Spinal cord (tissue), 10 donors: ENCODE measurements around the gene LMAN1. TPM values are rescaled to one million over a fixed set of nuclear protein-coding genes. Genes with fewer than 3 reads are reported as not detected.

Source experiments
- DNase-seq, 6 donors: peaks; one replicate each; pipeline versions ENCODE4 v3.0.0 to v3.0.0-alpha.2; 2013 to 2015; ENCODE audit warnings: low spot score in 6 of 6, low read depth in 4 of 6
- H3K27ac ChIP-seq: one replicate; pipeline ENCODE4 v1.5.1; 2013; ENCODE audit warnings: low read depth, low read length, control low read depth
- H3K27me3 ChIP-seq: one replicate; pipeline ENCODE4 v1.6.1; 2013; ENCODE audit warnings: low read length; ENCODE audit not compliant: control insufficient read depth, insufficient read depth
- H3K36me3 ChIP-seq: one replicate; pipeline ENCODE4 v1.6.1; 2013; ENCODE audit warnings: low read length; ENCODE audit not compliant: control insufficient read depth, insufficient read depth
- H3K4me1 ChIP-seq: one replicate; pipeline ENCODE4 v1.6.1; 2013; ENCODE audit warnings: low read length; ENCODE audit not compliant: control insufficient read depth, insufficient read depth
- H3K4me3 ChIP-seq: one replicate; pipeline ENCODE4 v1.5.1; 2013; ENCODE audit warnings: low read depth, low read length, control low read depth
- H3K9me3 ChIP-seq: one replicate; pipeline ENCODE4 v1.6.1; 2013; ENCODE audit warnings: low read length; ENCODE audit not compliant: control insufficient read depth, insufficient read depth
- WGBS: methylation state at CpG from one replicate; pipeline ENCODE4 v1.1.5; 2013; ENCODE audit warnings: missing lambda C conversion rate; ENCODE audit not compliant: insufficient coverage; 5-methylcytosine and 5-hydroxymethylcytosine counted together
- polyA plus RNA-seq, 2 donors: library from polyadenylated mRNA; unstranded; fragments of 120-200 nt; gene quantifications; one replicate each; pipeline ENCODE4 v1.2.1, GENCODE V29; 2013; ENCODE audit not compliant: insufficient read length in 2 of 2
- total RNA-seq, 2 donors: library from RNA; depleted of rRNA in 1 of 2; stranded (reverse); fragments of 120-200 nt in 1 of 2; fragments of >200 nt in 1 of 2; gene quantifications; one replicate each; pipeline versions ENCODE4 v1.2.3 to v1.2.4, GENCODE V29; 2013 to 2014
- donor health status: healthy.

The LMAN1 gene
- total and polyA plus RNA-seq, 4 donors = 32.1 to 87.5 (median 49.7) TPM

GRCh38 chr18:59386909-59387686 is 28.0 kb upstream of the LMAN1 start:
- Histone ChIP-seq H3K4me3 (no peak overlapping the region), H3K36me3 (no peaks in the 10 kb centered on the region), H3K9me3 (no peaks in the 10 kb centered on the region), H3K27ac (no peak overlapping the region), H3K4me1 (no peaks in the 10 kb centered on the region), H3K27me3 (peaks cover 5% of the 10 kb centered on the region)
- 58% methylated on average over 2 of the region's 8 CpGs for WGBS
- DNase-seq = peak in 2 of 6 donors; percentile 55 to 69

GRCh38 chr18:59385191-59385590 is 26.1 kb upstream of the LMAN1 start:
- no peaks in the 10 kb centered on the region for H3K36me3 ChIP-seq
- H3K9me3 ChIP-seq = no peaks in the 10 kb centered on the region
- WGBS = 100% methylated on average over 3 of the region's 4 CpGs
- no peak for DNase-seq
- no peak overlapping the region for H3K4me3 ChIP-seq
- H3K4me1 ChIP-seq = no peaks in the 10 kb centered on the region
- peaks cover 5% of the 10 kb centered on the region for H3K27me3 ChIP-seq
- no peak overlapping the region for H3K27ac ChIP-seq

DNA sequence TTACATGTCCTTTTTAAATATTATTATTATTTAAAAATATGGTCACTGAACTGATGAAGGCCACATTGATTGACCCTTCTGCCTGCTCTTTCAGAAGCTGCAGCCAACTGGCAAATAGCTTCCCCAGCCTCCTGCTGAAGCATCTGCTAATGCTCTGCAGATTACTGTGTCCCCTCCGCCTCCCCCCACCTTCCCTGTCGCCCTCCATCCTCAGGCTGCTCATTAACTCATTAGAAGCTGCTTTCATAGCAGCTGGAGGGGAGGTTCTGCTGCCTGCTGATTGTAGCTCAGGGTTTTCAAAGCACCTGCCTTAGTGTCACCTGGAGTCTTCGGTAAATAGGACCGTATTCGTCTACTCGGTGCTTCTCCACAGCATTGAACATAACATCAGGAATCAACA is 24.8 kb upstream of the LMAN1 start:
- Histone ChIP-seq H3K9me3 (no peaks in the 10 kb centered on the region), H3K36me3 (no peaks in the 10 kb centered on the region), H3K27me3 (peaks cover 5% of the 10 kb centered on the region), H3K4me1 (no peaks in the 10 kb centered on the region), H3K27ac (no peak overlapping the region), H3K4me3 (no peak overlapping the region)
- DNase-seq = peak in 1 of 6 donors; percentile 63
- 36% methylated on average over 4 of the region's 6 CpGs for WGBS

DNA sequence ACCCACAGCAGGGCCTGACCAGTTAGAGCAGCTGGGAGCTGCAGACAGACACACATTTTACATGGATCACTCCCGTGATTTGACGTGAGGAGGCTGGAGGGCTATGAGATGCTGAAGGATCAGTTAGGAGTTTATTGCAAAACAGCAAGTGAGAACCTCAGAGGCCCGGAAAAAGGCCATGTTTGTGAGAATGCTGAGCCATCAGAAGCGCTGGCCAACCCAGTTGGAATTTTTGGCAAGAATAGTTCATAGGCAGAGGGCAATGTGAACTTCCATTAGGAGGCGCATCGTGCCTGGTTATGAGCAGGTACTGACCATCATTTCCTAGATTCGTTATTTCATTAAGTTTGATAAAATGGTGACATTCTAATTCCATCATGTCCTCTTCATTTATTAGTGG is 23.3 kb upstream of the LMAN1 start:
- H3K27ac ChIP-seq = no peak overlapping the region
- 83% methylated on average over 3 of the region's 7 CpGs for WGBS
- no peaks in the 10 kb centered on the region for H3K36me3 ChIP-seq
- H3K27me3 ChIP-seq = peaks cover 5% of the 10 kb centered on the region
- no peak overlapping the region for H3K4me3 ChIP-seq
- no peaks in the 10 kb centered on the region for H3K9me3 ChIP-seq
- no peak for DNase-seq
- H3K4me1 ChIP-seq = no peaks in the 10 kb centered on the region

GRCh38 chr18:59381949-59382348 is 22.9 kb upstream of the LMAN1 start:
- no peak overlapping the region for H3K4me3 ChIP-seq
- DNase-seq = no peak
- H3K27me3 ChIP-seq = peaks cover 5% of the 10 kb centered on the region
- no peaks in the 10 kb centered on the region for H3K36me3 ChIP-seq
- H3K27ac ChIP-seq = no peak overlapping the region
- no peaks in the 10 kb centered on the region for H3K4me1 ChIP-seq
- 88% methylated on average over 5 of the region's 6 CpGs for WGBS
- no peaks in the 10 kb centered on the region for H3K9me3 ChIP-seq

GRCh38 chr18:59380706-59381105 is 21.6 kb upstream of the LMAN1 start:
- DNase-seq = no peak
- 73% methylated on average over 2 of the region's 5 CpGs for WGBS
- H3K4me3 ChIP-seq = no peak overlapping the region

DNA sequence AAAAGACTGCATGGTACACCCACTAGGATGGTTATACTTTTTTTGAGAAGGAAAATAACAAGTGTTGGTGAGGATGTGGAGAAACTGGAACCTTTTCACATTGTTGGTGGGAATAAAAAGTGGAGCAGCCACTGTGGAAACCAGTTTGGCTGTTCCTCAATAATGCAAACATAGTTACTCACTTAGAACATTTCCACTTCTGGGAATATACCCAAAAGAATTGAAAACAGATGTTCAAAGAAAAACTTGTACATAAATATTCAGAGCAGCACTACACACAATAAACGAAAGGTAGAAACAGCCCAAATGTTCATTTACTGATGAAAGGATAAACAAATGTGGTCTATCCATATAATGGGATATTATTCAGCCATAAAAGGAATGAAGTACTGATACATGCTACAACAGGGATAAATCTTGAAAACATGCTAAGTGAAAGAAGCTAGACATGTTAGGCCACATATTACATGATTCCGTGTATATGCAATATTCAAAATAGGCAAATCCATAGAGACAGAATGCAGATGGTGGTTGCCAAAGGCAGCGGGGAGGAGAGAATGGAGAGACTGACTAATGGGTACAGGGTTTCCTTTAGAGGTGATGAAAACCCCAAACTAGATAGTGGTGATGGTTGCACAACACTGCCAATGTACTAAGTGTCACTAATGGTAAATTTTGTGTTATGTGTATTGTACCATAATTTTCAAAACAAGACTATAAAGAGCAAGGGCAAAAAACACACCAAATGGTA is 20.9 kb upstream of the LMAN1 start:
- Histone ChIP-seq H3K4me1 (no peaks in the 10 kb centered on the region), H3K9me3 (no peaks in the 10 kb centered on the region), H3K27me3 (peaks cover 5% of the 10 kb centered on the region), H3K36me3 (no peaks in the 10 kb centered on the region), H3K27ac (no peak overlapping the region), H3K4me3 (no peak overlapping the region)
- DNase-seq = no peak
- 100% methylated on average over 1 of the region's 3 CpGs for WGBS

More at GRCh38 chr18:59380706-59381105, 21.6 kb upstream of the LMAN1 start:
- Histone ChIP-seq H3K36me3 (no peaks in the 10 kb centered on the region), H3K27me3 (peaks cover 5% of the 10 kb centered on the region), H3K4me1 (no peaks in the 10 kb centered on the region), H3K27ac (no peak overlapping the region), H3K9me3 (no peaks in the 10 kb centered on the region)

DNA sequence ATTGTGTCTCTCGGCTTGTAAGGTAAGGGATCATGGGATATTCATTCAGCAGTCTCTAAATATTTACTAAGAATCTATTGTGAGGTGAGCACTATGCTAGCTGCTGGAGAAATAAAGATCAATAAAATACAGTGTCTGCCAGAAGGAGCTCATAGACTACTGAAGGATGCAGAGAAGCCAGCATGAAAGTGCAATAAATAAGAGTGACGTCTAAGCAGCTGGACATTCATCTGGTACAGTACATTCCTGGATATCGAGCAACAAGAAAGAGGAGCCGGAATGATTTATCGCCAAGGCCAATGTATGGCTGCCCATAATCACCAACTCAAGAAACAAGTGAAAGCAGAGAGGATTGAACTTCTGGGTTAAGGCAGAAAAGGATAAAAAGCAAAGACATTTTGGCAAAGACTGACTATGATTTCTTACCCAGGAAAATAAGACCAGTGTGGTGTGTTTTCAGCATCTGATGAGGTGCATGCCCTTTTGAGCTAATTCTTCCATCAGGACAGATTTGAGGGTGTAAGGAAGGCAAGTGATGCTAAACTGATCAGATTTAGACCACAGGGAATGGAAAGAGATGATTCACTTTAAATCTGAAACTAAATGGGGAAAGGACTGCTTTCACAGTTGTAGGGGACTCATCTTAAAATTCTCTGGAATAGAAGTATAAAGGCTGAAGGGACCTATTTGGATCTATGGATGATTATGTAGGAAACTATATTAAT is 18.7 kb upstream of the LMAN1 start:
- peak in 1 of 6 donors; percentile 32 for DNase-seq
- WGBS = 55% methylated on average over 3 of the region's 5 CpGs
- Histone ChIP-seq H3K4me3 (no peak overlapping the region), H3K4me1 (no peaks in the 10 kb centered on the region), H3K9me3 (no peaks in the 10 kb centered on the region), H3K27me3 (peaks cover 5% of the 10 kb centered on the region), H3K36me3 (no peaks in the 10 kb centered on the region), H3K27ac (no peak overlapping the region)

DNA sequence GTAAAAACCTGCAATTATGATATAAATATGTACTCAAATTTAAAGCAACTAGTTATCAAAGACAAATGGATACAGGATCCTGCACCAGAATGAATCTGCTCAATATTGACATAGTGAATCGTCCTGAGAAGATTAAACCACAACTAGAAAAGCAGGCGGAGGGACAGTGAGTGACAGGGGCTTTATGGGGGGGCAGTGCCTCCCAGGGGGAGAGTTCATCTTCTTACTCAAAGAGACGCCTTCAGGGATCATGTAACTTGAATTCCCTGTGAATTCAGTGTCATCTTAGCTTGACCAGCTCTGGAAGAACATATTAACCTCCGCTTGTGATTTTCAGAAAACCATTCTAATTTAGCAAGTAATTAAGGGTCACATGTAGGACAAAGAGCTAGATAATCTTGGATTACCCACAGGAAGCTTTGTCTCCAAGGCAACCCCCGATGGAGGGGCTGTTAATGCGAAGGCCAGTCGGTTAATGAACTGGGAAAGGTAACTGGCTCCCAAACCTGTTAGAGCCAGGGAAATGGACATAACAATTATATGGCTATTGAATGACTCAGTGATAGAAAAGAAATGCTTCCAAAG is 17.4 kb upstream of the LMAN1 start:
- H3K4me1 ChIP-seq = no peaks in the 10 kb centered on the region
- DNase-seq = no peak
- H3K4me3 ChIP-seq = no peak overlapping the region
- no peak overlapping the region for H3K27ac ChIP-seq
- 44% methylated on average over 4 of the region's 7 CpGs for WGBS
- H3K27me3 ChIP-seq = peaks cover 6% of the 10 kb centered on the region
- no peaks in the 10 kb centered on the region for H3K36me3 ChIP-seq
- H3K9me3 ChIP-seq = no peaks in the 10 kb centered on the region
